Kidney epithelial cell (primary cell): ENCODE data around the gene COL18A1. TPM values are rescaled to one million over a fixed set of nuclear protein-coding genes. Genes with fewer than 3 reads are reported as not detected.

Experiments used
- DNase-seq: peaks from one replicate; pipeline ENCODE4 v3.0.0-alpha.2; 2010; ENCODE audit warnings: low read depth
- H3K27me3 ChIP-seq: 2 replicates; pipeline ENCODE4 v1.6.0; 2011; ENCODE audit warnings: low read length; ENCODE audit not compliant: control insufficient read depth, insufficient read depth
- H3K36me3 ChIP-seq: 2 replicates; pipeline ENCODE4 v1.5.1; 2011; ENCODE audit warnings: low read length; ENCODE audit not compliant: control insufficient read depth, insufficient read depth
- H3K4me3 ChIP-seq: 2 replicates; pipeline ENCODE4 v1.5.1; 2011; ENCODE audit warnings: low read depth, mild to moderate bottlenecking, control low read depth, low read length
- total RNA-seq: library from RNA; depleted of rRNA; stranded (reverse); fragments of >200 nt; gene quantifications from 2 replicates; pipeline ENCODE4 v1.2.3, GENCODE V29; 2015
- TF ChIP-seq, protein P1 (sequence below): IDR thresholded peaks from 2 replicates; pipeline ENCODE4 v1.5.1; 2011; ENCODE audit warnings: mild to moderate bottlenecking, moderate library complexity, low read length, control low read depth, inconsistent platforms; ENCODE audit not compliant: insufficient read depth, poor library complexity, severe bottlenecking

The COL18A1 gene
- total RNA-seq, 1 donor from 2014 or later: 808 TPM

DNA sequence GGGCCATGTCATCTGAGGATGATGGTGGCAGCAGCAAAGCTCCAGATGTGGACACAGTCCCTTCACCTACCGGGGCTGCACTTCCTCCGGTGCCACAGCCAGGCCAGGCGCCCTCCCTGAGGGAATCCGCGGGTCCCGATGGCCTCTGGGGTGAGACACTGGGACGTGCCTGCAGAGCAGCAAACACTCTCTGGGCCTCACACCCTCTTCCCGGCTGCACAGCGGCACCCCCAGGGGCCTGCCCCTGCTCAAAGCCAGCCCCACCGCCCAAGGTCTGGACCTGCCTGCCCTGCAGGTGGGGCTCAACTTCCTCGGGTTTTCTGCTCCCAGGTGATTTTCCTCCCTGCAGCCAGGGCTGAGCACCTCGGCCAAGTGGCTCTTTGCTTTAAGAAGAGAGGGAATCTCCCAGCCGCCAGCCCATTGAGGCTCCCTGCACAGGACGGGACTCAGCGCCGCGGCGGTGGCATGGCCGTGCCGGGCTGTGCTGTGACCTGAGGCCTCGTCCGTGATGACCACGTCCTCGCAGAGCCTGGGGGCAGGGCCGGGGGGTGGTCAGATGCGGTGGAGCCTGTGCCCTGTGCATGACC lies 21.3 kb upstream of the COL18A1 start:
- TF ChIP-seq, protein P1, sequence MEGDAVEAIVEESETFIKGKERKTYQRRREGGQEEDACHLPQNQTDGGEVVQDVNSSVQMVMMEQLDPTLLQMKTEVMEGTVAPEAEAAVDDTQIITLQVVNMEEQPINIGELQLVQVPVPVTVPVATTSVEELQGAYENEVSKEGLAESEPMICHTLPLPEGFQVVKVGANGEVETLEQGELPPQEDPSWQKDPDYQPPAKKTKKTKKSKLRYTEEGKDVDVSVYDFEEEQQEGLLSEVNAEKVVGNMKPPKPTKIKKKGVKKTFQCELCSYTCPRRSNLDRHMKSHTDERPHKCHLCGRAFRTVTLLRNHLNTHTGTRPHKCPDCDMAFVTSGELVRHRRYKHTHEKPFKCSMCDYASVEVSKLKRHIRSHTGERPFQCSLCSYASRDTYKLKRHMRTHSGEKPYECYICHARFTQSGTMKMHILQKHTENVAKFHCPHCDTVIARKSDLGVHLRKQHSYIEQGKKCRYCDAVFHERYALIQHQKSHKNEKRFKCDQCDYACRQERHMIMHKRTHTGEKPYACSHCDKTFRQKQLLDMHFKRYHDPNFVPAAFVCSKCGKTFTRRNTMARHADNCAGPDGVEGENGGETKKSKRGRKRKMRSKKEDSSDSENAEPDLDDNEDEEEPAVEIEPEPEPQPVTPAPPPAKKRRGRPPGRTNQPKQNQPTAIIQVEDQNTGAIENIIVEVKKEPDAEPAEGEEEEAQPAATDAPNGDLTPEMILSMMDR: no peak
- Histone ChIP-seq H3K36me3 (no peaks in the 10 kb centered on the region), H3K27me3 (no peaks in the 10 kb centered on the region), H3K4me3 (no peak overlapping the region)
- DNase-seq: no peak

DNA sequence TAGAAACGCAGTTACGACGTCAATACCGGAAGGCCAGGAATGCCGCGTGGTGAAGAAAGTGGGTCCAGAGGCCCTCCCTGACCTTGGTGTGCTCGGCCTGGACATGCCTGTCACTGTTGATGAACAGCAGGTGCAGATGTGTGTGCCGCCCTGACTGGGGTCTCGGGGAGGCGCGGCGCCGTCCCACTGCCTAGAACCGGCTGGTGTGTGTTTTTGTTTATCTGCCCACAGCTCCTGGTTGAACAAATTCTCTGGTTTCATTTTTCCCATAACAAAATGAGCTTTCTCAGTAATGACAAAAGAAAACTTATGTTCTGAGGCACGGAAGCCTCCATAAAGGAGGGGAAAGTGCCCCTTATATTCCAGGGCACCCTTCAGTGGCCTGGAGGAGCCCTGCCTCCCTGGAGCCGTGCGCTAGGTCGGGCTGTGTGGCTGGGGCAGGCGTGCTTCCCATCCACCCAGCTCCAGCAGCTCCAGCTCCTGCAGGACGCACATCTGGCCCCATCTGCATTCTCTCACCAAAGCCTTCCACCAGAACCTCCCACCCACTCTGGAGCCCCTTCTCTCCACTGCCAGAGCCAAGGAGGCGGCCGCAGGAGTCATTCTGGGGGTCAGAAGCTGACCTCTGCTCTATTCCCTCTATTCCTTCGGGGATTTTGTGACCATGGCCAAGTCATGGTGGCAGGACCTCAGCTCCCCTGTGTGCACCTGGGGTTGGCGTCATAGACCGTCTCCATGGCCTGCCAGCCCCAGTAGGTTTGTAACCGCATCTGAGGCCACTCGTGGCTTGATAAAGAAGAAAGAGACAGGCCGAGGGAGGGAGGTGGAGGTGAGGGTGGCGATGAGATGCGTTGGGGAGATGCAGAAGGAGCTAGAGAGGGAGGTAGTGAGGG lies 20.1 kb upstream of the COL18A1 start:
- Histone ChIP-seq H3K4me3 (no peak overlapping the region), H3K36me3 (no peaks in the 10 kb centered on the region), H3K27me3 (no peaks in the 10 kb centered on the region)
- no peak for DNase-seq
- TF ChIP-seq, protein P1: no peak

DNA sequence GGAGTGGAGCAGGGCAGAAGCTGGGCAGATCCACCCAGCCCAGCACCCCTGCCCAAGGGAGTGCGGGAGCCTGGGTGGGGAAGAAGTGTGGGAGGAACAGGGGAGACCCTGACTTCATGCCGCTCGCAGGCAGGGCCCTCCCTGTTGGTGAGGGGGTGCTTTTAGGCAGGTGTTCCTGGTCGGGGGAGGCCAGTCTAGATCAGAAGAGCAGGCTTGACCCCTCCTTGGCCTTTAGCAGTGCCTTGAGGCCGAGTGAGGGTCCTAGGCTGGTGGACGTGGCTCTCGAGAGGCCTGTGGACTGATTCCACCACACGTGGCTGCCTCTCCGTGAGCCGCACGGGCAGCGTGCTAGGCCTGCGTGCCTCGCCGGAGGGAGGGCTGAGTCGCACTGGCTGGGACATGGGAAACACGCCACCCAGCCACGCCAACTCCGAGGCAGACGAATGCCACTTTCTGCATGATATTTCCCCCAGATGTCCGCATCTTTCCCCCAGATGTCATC lies 19.4 kb upstream of the COL18A1 start:
- no peak for DNase-seq
- peaks cover 4% of the 10 kb centered on the region for H3K27me3 ChIP-seq
- H3K4me3 ChIP-seq: no peak overlapping the region
- TF ChIP-seq, protein P1: no peak
- H3K36me3 ChIP-seq: no peaks in the 10 kb centered on the region

DNA sequence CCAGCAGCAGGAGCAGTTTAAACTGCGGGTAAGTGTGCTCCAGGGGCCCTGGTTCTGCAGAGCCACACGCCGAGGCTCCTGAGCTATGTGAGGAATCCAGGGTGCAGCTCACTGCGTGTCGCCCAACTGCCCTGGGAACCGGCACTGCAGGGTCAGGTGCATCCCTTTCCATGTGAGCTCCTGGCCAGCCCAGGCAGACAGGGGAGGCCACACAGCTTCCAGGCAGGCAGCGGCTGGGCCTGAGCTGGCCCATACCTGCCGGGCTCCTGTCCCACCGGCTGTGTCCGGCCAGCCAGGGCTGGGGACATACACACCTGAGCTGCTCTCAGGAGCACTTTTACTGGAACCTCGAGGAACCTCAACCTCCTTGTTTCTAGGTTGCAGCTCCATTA lies 18.6 kb upstream of the COL18A1 start:
- no peaks in the 10 kb centered on the region for H3K36me3 ChIP-seq
- no peak for DNase-seq
- TF ChIP-seq, protein P1: no peak
- no peak overlapping the region for H3K4me3 ChIP-seq
- H3K27me3 ChIP-seq: peaks cover 4% of the 10 kb centered on the region

DNA sequence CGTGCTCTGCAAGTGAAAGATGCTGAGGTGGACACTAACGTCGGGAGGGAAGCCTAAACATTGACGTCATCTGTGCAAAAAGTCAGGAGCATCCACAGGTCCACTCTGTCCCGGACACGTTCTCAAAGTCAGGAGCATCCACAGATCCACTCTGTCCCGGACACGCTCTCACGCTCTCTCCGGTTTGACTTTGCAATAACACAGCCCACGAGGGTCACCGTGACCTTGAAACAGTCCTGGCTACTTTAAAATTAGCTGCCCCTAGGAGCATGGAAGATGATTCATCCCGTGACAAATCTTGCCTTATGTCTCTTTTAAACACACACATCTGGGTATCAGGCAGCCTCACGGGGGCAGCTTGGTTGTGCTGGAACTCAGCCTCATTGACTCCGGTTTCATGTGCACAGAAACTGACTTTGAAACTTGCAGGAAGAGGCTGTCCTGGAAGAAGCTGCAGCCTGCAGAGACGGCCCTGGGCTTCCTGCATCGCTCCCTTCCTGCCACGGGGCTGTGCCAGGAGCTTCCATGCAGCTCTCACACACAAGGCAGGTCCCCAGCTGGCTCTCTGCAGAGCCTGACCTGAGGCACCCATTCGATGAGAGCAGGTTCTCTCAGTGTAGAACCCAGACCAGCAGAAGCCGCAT lies 18.1 kb upstream of the COL18A1 start:
- H3K4me3 ChIP-seq: no peak overlapping the region
- TF ChIP-seq, protein P1: peak; percentile 38
- no peaks in the 10 kb centered on the region for H3K36me3 ChIP-seq
- DNase-seq: no peak
- peaks cover 4% of the 10 kb centered on the region for H3K27me3 ChIP-seq
